HEK293T (cell line): ENCODE measurements around the gene SYT15.
"Not testable (repeated sequence)": the region's sequence is repeated elsewhere in the genome, so short reads cannot be mapped to it uniquely, and the experiment has no call there.

Experiments used
- ARNT ChIP-seq: fragments of 450-650 bp; IDR thresholded peaks from 2 replicates; pipeline ENCODE4 v1.6.1; 2017; ENCODE audit warnings: mild to moderate bottlenecking
- BHLHE40 ChIP-seq: fragments of 450-650 bp; IDR thresholded peaks from 2 replicates; pipeline ENCODE4 v1.6.1; 2016; ENCODE audit warnings: mild to moderate bottlenecking, moderate library complexity, borderline replicate concordance
- ELF4 ChIP-seq: fragments of 450-650 bp; IDR thresholded peaks from 2 replicates; pipeline ENCODE4 v1.6.1; 2017; ENCODE audit warnings: antibody characterized with exemption
- FOXK2 ChIP-seq: fragments of 450-650 bp; IDR thresholded peaks from 2 replicates; pipeline ENCODE4 v1.6.1; 2016; ENCODE audit warnings: mild to moderate bottlenecking
- FOXM1 ChIP-seq: fragments of 450-650 bp; IDR thresholded peaks from 2 replicates; pipeline ENCODE4 v1.6.1; 2017; ENCODE audit warnings: mild to moderate bottlenecking, borderline replicate concordance
- SP1 ChIP-seq: fragments of 450-650 bp; IDR thresholded peaks from 2 replicates; pipeline ENCODE4 v1.6.1; 2017
- SUZ12 ChIP-seq: fragments of 450-650 bp; IDR thresholded peaks from 2 replicates; pipeline ENCODE4 v1.6.1; 2016; ENCODE audit warnings: mild to moderate bottlenecking
- ZNF384 ChIP-seq: fragments of 450-650 bp; IDR thresholded peaks from 2 replicates; pipeline ENCODE4 v1.6.1; 2016
- TF ChIP-seq, protein P1 (sequence below): fragments of 450-650 bp; IDR thresholded peaks from 2 replicates; pipeline ENCODE4 v1.6.1; 2016

DNA sequence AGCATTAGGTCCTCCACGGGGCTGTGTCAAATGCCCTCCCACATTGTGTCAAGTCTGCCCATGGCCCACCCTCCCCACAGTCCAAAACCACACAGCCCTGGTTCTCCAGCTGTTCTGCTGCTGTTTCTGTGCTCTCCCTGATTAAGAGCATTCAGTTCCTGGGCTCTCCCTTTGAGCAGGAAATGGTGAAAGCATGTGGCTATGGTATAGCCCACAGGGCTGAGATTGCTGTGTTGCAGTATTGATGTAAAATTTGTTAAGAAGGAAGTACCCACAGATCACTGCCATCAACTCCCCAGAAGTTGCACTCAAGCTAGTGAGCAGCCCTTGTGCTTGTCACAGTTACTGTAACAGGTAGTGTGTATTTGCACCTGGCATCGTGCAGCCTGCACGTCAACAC is 9.3 kb downstream of the SYT15 start:
- not testable (repeated sequence) for TF ChIP-seq ARNT, SP1, ELF4, BHLHE40, FOXK2, ZNF384, SUZ12, FOXM1
- TF ChIP-seq, protein P1, sequence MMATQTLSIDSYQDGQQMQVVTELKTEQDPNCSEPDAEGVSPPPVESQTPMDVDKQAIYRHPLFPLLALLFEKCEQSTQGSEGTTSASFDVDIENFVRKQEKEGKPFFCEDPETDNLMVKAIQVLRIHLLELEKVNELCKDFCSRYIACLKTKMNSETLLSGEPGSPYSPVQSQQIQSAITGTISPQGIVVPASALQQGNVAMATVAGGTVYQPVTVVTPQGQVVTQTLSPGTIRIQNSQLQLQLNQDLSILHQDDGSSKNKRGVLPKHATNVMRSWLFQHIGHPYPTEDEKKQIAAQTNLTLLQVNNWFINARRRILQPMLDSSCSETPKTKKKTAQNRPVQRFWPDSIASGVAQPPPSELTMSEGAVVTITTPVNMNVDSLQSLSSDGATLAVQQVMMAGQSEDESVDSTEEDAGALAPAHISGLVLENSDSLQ: not testable (repeated sequence)
